Urothelium cell line (cell line): Measurements from ENCODE around the gene GARNL3.
A peak's percentile ranks its signal among the peaks of the same experiment; 100 is the strongest.

Experiments
- DNase-seq: peaks from one replicate; pipeline ENCODE4 v3.0.0; 2011; ENCODE audit warnings: low spot score, mixed read lengths
- FAIRE-seq: peaks from 2 replicates; lab custom pipeline; 2011; peaks lifted over from hg19 to GRCh38; lab: Jason Lieb, UNC

GARNL3 gene

DNA sequence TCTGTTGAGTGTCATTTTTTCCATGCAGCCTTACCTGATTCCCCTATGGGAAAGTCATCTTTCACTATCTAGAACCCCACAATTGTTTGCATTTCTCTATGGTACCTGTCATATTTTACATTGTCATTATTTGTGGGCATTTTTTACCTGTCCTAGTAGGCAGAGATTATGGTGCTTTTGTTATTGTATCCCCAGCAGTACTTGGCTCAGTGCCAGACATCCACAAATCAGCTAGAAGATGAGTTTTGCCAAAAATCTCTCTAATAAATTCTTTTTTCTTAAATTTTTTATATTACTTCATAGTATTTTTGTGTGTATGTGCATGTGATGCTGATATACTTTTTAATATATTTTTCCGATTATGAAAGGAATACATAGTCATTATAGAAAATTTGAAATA lies 13.2 kb downstream of the GARNL3 start:
- FAIRE-seq (no peak), DNase-seq (no peak)

DNA sequence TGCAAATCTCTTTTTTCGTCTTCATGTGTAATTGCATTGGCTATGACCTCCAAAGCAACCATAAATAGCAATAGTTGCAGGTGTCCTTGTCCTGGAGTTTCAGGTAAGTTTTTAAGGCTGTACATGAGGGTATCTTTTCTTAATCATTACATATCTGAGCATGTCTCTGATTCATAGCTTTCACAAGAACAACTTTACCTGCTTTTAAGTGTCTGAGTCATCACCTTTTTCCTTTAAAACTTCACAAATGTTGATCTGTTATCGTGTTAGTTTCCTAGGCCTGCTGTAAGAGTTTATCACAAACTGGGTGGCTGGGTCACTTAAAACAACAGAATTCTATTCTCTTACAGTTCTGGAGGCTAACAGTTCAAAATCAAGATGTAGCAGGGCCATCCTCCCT lies 13.8 kb downstream of the GARNL3 start:
- FAIRE-seq = no peak
- no peak for DNase-seq

DNA sequence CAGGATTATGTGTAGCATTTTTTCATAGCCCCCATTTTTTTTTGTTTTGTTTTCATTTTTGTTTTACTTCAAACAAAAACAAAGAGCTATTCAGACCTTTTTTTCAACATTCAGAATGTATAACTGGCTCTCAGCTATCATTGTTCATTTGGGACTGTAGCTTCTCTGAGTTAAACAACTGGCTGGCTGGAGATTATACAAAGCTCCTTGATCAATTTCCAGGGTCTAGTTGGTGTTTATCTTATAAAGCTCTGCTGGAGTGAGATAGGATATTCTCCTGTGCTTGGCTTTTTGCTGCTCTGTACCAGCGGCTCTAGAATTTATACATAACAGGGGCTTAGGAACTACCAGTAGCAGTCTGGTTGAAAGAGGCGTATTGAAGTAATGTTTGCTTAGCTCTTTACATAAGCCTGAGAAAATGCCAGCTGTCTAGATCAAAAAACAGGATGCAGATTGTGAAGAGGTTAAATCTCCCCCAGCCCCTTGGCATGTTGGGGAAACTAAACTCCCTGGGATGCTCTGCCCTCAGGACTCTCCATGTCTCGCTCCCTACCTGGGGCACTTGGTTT lies 15.2 kb downstream of the GARNL3 start:
- FAIRE-seq (no peak), DNase-seq (no peak)

DNA sequence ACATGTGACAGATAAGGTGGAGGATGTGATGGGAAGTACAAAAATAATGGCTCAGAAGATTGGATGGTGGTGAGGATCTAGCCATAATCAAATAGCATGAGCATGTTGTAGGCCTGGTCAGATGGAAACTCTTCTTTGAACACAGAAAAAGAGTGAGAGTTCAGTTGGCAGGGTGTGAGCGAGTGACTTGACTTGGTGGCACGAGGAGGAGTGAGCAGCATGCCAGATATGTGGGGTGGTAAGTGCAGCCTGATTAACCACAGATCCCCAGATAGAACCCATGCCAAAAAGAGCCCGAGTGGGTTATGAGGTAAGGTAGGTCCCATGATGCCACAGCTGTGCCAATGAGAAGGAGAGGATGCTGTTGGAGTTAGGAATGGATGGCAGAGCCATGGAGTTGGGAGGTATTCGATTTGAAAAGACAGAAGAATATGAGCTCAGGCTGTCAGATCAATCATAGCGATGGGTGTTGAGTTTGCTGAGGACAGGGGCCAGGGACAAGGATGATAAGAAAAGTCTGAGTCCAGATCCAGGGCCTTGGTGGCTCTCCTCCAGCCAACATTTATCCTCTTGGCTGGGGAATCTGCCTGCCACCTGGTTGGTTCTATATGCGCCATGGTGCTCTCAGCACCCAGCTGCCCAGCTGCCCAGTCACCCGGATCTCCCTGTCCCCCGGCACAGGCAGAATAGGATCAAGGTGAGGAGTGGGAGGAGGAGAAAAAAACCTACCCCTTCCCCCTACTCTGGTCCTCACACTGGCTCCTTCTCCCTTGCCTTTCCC lies 16.5 kb downstream of the GARNL3 start:
- DNase-seq (no peak), FAIRE-seq (no peak)

DNA sequence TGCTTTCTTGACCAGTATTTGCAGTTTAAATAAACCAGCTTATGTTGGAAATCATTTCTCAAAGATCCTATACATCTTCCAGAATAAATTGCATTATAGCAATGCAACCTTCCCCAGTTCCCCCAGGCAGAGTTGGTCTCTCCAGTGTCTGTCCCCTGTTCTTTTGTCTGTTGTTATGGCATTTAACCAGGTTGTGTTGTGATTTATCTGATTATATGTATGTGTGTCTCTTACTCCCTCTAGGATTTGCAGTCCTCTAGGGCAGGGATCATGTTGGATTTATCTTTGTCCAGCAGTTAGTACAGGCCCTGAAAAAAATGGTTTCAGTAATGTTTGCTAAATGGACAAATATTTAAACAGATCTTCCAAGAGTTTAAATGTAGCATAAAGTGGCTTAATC lies 17.3 kb downstream of the GARNL3 start:
- no peak for DNase-seq
- FAIRE-seq = no peak

DNA sequence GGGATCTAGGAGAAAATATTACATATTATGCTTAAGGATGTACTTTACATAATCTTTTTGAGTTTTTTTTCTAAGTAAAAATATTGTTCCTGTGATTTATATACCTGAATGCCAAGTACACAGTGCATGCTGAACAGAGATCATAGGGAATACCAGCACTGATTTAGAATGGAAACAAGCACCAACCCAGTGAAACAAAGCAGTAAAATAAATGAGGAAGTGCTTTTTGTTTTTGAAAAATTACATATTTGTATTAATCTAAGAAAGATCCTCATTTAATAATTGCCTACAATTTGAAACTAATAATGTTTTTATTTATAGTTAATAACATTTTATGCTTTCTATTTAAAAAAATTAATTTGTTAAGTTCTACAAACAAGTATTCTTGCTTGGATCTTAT lies 18.0 kb downstream of the GARNL3 start:
- FAIRE-seq (no peak), DNase-seq (no peak)

DNA sequence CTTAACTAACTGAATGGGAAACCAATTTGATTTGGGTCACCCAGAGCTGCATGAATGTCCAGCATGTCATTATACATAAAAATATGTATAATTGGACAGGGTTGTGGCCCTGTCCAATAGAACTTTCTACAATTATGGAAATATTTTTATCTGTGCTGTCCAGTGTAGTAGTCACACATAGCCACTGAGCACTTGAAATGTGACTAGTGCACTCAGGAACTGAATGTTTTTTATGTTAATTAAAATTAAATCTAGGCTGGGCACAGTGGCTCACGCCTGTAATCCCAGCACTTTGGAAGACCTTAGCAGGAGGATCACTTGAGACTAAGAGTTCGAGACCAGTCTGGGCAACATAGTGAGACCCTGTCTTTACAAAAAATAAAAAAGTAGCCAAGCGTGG lies 18.6 kb downstream of the GARNL3 start:
- no peak for DNase-seq
- FAIRE-seq = no peak

DNA sequence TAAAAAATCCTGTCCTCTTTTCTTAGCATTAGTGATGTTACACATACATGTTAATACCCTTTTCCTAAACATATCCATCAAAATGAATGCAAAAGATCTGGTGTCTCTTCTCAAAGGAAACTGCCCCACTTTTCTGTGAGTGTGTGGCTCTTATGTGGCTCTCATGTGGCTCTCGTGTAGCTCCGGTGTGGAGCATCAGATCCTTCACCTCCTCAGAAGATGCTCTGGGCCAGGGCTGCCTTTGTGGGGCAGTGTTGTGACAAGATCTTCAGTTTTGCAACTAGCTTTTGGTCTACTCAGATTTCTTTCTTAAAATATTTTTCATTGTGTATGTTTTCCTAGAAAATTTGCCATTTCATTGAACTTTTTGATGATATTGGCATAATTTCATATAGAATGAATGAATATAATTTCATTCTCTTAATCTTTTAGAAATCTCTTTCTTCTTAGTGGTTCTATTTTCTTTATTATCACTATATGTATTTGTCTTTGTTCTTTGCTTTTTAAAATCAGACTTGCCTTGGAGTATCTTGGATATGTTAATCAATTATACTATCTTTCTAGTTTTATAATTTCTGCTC lies 19.4 kb downstream of the GARNL3 start:
- FAIRE-seq = no peak
- DNase-seq = peak; percentile 26

DNA sequence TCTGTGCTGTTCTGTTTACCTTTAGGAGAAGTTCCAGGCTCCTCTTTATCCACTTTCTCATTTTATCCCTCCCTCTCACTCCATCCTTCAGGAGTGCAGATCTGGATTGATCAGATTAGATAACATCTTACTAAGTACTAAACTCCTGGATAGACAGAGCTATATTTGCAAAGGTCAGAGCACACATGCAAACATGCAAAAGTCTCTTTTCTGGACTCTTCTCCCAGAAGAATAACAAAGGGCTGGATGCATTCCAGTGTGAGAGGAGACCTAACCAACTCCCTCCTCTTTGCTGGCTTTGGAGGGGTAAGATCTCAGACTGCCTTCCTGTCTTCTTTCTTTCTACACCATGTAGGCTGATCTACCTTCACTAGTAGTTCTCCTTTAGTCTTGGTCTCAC lies 21.4 kb downstream of the GARNL3 start:
- FAIRE-seq (no peak), DNase-seq (no peak)

DNA sequence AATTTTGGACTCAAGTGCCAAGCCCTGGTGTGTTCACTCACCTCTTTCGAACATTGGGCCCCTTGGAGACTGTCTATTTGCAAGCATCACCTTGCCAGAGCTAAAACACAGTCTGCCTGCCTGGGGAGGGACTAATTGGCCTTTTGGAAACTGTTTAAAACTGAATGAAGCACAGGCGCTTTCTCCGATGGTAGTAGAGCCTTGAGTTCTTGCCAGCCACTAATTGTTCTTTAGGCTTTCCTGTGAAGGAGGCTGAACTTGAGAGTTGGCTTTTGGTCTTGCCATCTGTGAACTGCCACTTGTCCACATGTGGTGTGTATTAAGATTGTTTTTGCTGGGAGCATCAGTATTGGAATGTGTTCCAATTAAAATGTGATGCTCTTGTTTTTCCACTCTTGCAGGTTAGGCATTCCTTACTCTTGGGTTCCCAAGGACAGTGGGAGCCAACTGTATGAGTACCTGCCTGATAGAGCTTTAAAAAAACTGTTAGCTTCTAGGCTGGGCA lies 26.0 kb downstream of the GARNL3 start:
- FAIRE-seq = no peak
- no peak for DNase-seq

DNA sequence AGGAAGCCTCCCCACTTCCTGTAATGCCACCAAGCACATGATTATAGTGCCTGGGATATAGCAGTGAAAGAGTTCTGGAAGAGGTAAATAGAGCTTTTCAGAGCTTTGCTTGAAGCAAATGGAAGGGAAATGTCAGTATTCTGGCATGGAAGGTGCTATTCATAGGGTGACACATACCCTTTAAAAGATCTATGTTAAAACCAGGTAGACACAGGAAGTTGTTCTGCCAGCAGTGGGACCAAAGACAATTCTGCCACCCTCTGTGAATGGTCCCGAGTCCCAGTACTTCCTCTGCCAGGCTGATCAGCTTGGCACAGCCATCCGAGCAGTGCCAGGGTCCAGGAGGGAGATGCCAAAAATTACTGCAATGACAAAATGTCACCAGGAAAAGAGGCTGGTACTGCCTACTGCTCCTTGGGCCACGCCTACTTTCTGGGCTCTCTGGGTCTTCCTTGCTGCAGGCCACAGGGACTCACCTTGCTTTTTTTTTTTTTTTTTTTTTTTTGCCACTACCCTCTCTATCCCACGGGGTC lies 26.7 kb downstream of the GARNL3 start:
- FAIRE-seq = no peak

DNA sequence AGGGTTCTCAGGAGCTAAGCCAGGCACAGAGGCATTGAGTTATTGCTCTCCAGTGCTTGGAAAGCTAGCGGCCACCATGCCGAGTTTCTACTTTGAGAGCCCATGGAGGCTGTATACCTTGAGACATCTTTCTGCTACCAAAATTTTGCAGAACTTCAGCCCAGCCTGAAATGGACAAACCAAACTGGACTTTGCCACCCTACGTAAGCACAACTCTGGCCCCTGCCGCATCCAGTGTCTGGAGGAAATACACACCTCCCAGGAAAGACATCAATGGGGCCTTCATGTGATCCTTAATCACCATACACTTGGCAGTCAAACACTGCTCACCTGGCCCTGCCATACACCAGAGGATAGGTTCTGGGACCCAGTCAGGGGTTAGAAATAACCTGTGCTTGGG lies 27.8 kb downstream of the GARNL3 start:
- FAIRE-seq = no peak

More for the DNA sequence above, 26.7 kb downstream of the GARNL3 start:
- DNase-seq = no peak

DNA sequence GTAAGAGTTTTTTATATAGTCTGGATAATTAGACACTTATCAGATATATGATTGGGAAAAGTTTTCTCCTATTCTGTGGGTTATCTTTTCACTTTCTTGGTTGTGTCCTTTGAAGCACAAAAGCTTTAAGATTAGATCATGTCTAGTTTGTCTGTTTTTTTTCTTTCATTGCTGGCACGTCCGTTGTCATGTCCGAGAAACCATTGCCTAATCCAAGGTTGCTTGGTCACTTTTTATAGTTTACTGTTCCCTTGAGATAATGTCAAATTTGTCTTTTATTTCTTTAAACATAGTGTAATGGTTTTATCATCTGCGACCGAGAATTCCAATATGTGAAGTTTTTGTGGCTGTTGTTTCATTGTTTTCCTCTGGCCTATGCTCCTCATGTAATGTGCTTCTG lies 28.8 kb downstream of the GARNL3 start:
- FAIRE-seq (no peak), DNase-seq (no peak)

More for the DNA sequence above, 27.8 kb downstream of the GARNL3 start:
- no peak for DNase-seq

DNA sequence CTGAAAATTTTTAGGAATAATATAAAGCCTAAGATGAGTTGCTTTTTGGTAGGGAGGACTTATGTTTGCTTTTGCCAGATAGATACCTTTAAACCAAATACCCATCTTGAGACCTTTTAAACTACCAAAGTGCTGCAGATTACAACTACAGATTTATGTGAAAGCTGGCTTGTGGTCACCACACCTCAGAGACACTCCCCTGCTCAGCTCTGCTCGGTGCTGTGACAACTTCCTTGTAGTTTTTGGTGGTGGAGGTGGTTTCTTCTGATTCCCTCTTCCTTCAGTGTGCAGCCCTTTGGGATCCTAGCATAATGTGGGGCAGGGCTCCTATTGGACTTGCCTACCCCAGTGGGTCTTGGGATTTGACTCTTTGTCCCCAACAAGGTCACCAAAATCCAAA lies 29.2 kb downstream of the GARNL3 start:
- DNase-seq (no peak), FAIRE-seq (no peak)

DNA sequence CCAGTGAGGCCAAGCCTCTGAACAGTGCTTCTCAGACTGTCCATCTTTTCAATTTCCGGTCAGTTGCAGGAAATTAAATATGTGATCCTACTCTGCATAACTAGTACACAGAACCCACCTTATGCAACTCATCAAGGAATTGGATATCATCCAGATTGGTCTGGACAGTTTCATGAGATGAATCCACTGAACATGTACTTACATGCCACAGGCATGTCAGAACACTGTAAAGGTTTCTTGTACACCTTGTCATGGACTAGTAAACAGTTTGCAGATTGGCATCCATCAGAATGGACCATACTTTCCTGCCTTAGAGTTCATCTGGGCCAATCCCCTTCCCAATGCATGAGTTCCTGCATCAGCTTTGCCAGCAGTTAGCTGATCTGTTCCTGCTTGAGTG lies 30.4 kb downstream of the GARNL3 start:
- DNase-seq (no peak), FAIRE-seq (no peak)

DNA sequence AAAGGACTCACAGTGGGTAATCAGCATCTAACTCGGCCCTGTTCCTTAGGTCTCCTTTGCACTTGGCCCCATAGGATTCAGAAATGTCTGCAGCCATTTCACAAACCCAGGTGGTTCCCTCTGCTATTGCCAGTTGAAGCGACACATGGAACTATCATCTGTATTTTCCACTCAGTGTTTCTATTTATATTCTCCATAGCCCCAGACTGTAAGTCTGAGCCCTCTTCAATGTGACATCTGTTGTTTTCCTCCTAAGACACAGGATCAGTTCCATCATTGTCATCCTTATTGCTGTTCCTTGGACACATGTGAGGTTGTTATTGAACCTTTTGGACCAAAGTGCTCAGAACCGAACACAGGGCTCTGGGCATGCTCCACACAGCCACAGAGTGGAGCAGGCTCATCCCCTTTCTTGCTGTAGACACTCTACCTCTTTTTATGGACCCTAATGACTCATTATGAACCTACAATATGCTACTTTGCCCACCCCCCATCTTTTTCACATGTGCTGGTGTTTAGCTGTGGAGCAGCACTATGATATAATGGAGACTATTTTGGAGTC lies 36.4 kb downstream of the GARNL3 start:
- no peak for FAIRE-seq
- DNase-seq = no peak

DNA sequence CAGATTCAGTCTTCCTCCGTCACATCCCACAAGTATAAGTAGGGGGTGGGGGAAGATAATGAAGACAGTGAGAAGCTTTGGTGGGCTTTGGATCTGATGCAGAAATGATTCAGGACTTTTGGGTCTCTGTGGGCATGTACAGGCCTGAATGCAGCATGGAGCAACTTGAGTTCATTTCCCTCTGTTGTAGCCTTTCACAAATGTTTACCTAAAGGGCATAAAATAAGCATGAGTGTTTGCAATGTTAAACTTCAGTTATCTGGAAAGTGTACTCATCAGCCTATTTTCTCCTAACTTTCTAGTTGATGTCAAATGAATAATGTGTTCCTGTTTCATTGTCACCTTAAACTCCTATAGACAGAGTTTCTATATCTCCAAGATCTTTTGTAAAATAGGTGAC lies 39.3 kb downstream of the GARNL3 start:
- no peak for FAIRE-seq
- DNase-seq = no peak

DNA sequence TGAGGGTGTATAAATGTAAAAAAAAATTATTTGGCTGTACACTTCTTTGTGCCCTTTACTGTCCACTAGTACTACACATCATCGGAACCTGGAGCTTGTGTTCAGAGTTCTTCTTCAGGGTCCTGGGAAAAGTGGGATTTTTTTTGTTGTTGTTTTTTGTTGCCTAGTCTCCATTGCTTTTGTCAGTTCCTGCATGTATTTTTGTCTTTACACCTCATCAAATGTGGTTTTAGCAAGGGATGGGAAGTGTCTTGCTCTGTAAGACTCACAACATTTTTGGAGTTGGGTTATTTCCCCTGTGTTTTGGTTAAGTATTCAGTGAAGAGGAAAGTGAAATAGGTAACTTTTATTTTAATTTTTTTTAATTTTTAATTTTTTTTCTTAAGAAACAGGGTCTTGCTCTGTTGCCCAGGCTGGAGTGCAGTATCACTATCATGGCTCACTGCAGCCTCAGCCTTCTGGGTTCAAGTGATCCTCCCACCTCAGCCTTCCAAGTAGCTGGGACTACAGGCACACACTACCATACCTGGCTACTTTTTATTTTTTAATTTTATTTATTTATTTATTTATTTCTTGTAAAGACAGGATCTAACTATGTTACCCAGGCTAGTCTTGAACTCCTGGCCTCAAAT lies 40.7 kb downstream of the GARNL3 start:
- no peak for DNase-seq
- FAIRE-seq = no peak

DNA sequence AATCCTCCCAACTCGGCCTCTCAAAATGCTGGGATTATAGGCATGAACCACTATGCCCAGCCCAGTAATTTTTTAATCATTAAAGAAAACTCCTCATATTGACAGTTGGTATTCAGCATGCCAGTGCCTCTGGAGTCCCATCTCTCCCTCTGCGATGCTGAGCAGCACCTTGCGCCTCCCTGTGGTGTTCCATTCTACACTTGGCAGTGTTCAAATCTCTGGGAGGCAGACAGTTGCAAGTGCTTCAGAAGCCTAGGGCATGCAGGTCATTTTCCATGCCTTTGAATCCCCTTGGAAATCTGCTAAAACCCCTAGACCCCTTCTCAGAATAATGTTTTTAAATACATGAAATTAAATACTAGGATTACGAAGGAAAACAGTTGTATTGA lies 41.3 kb downstream of the GARNL3 start:
- DNase-seq = no peak
- FAIRE-seq = no peak

DNA sequence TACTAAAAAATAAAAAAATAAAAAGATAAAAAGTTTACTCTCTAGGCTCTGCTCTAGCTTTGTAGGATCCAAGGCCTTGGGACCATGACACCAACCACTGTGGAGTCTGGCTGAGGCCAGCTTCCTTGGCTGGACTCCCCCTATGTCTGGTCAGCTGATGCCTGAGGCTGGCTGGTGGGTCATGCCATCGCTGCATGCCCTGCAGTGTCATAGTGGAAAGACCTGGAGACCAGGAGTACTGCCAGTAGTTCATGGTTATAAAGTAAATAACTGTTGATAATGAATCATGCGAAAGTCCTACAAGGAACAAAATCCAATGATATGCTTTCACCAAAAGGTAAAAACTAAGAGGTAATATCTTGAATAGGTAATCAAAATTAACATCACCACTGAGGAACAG lies 43.2 kb downstream of the GARNL3 start:
- no peak for DNase-seq

More for the DNA sequence above, 43.2 kb downstream of the GARNL3 start:
- FAIRE-seq = no peak
